K562 (cell line): Measurements from ENCODE around the gene RAE1. TPM values are rescaled to one million over a fixed set of nuclear protein-coding genes. Genes with fewer than 3 reads are reported as not detected.

Experiments used
- ELF4 ChIP-seq: fragments of 450-650 bp; formaldehyde crosslinking; IDR thresholded peaks from 2 replicates; pipeline ENCODE4 v1.4.0; 2022; ENCODE audit warnings: missing genetic modification characterization
- FOXK2 ChIP-seq, 2 experiments: fragments of 450-650 bp; IDR thresholded peaks in 1 of 2; conservative IDR thresholded peaks in 1 of 2; 2 replicates each; pipeline ENCODE4 v1.6.1; 2016; ENCODE audit warnings: low read depth in 2 of 2, mild to moderate bottlenecking in 1 of 2
- GATAD2B ChIP-seq: fragments of 450-650 bp; IDR thresholded peaks from 2 replicates; pipeline ENCODE4 v1.6.1; 2017; ENCODE audit warnings: mild to moderate bottlenecking, borderline replicate concordance
- HDAC1 ChIP-seq, 2 experiments: fragments of 450-650 bp; IDR thresholded peaks; 2 replicates each; pipeline ENCODE4 v1.6.1; 2016 to 2017; ENCODE audit warnings: inconsistent platforms in 1 of 2, mild to moderate bottlenecking in 1 of 2, moderate library complexity in 1 of 2
- NCOA6 ChIP-seq: fragments of 450-650 bp; IDR thresholded peaks from 2 replicates; pipeline ENCODE4 v1.6.1; 2017; ENCODE audit warnings: mild to moderate bottlenecking
- TGIF2 ChIP-seq: sonication (generic); formaldehyde crosslinking; IDR thresholded peaks from 2 replicates; pipeline ENCODE4 v1.8.1; 2022; ENCODE audit warnings: mild to moderate bottlenecking, missing genetic modification reagents, moderate library complexity
- ZFP30 ChIP-seq: fragments of 250-450 bp; sonication (Bioruptor Pico); IDR thresholded peaks from 2 replicates; pipeline ENCODE4 v1.8.0; 2022; ENCODE audit warnings: moderate library complexity, mild to moderate bottlenecking, inconsistent platforms, borderline replicate concordance
- ZNF253 ChIP-seq: fragments of 250-450 bp; sonication (Bioruptor Pico); conservative IDR thresholded peaks from 2 replicates; pipeline ENCODE4 v1.6.1; 2021; ENCODE audit warnings: mild to moderate bottlenecking
- polyA plus RNA-seq, 8 experiments: library from polyadenylated mRNA; depleted of rRNA in 4 of 8; stranded (reverse) in 5 of 8; unstranded in 3 of 8; fragments of >200 nt; fragmentation: Nextera tagmentation in 2 of 8; fragmentation: Illumina TruSeq in 1 of 8; extraction: Ambion mirVana in 2 of 8; extraction: Trizol in 1 of 8; gene quantifications; 2 replicates each; pipeline versions ENCODE4 v1.2.1 to v1.2.3, GENCODE V29; 2011 to 2014; ENCODE audit warnings: inconsistent platforms in 1 of 8, missing spikeins in 1 of 8
- total RNA-seq, 7 experiments: library from RNA; depleted of rRNA in 6 of 7; stranded (reverse); fragments of >200 nt in 6 of 7; fragmentation: Illumina TruSeq in 2 of 7; extraction: Trizol in 2 of 7; gene quantifications; 2 replicates each; pipeline versions ENCODE4 v1.2.1 to v1.2.3, GENCODE V29; 2011 to 2021; ENCODE audit warnings: low replicate concordance in 1 of 7
- TF ChIP-seq, protein P1 (sequence below): fragments of 200-800 bp; sonication (Bioruptor generic); IDR thresholded peaks from 2 replicates; pipeline ENCODE4 v1.6.1; 2016; ENCODE audit warnings: missing genetic modification characterization, missing compliant biosample characterization
- TF ChIP-seq, protein P2 (sequence below): conservative IDR thresholded peaks from 2 replicates; pipeline ENCODE4 v1.6.1; 2011; ENCODE audit warnings: low read depth, mild to moderate bottlenecking, low read length; ENCODE audit not compliant: control insufficient read depth
- TF ChIP-seq, protein P3 (sequence below): sonication (generic); formaldehyde crosslinking; IDR thresholded peaks from 2 replicates; pipeline ENCODE4 v1.8.0; 2022; ENCODE audit warnings: missing genetic modification reagents, mild to moderate bottlenecking, borderline replicate concordance

Gene RAE1
- total and polyA plus RNA-seq, 9 of the 15 experiments (the other 6 are each of a cell fraction or from before 2014, with no cell fraction given): 33.7 to 248 (median 77.7) TPM

GRCh38 chr20:57414867-57415592, 64.0 kb downstream of the RAE1 start (continued):
- TF ChIP-seq, protein P1, sequence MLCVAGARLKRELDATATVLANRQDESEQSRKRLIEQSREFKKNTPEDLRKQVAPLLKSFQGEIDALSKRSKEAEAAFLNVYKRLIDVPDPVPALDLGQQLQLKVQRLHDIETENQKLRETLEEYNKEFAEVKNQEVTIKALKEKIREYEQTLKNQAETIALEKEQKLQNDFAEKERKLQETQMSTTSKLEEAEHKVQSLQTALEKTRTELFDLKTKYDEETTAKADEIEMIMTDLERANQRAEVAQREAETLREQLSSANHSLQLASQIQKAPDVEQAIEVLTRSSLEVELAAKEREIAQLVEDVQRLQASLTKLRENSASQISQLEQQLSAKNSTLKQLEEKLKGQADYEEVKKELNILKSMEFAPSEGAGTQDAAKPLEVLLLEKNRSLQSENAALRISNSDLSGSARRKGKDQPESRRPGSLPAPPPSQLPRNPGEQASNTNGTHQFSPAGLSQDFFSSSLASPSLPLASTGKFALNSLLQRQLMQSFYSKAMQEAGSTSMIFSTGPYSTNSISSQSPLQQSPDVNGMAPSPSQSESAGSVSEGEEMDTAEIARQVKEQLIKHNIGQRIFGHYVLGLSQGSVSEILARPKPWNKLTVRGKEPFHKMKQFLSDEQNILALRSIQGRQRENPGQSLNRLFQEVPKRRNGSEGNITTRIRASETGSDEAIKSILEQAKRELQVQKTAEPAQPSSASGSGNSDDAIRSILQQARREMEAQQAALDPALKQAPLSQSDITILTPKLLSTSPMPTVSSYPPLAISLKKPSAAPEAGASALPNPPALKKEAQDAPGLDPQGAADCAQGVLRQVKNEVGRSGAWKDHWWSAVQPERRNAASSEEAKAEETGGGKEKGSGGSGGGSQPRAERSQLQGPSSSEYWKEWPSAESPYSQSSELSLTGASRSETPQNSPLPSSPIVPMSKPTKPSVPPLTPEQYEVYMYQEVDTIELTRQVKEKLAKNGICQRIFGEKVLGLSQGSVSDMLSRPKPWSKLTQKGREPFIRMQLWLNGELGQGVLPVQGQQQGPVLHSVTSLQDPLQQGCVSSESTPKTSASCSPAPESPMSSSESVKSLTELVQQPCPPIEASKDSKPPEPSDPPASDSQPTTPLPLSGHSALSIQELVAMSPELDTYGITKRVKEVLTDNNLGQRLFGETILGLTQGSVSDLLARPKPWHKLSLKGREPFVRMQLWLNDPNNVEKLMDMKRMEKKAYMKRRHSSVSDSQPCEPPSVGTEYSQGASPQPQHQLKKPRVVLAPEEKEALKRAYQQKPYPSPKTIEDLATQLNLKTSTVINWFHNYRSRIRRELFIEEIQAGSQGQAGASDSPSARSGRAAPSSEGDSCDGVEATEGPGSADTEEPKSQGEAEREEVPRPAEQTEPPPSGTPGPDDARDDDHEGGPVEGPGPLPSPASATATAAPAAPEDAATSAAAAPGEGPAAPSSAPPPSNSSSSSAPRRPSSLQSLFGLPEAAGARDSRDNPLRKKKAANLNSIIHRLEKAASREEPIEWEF (CRISPR knock-in tag): no peak
- TF ChIP-seq GATAD2B (peak; percentile 59; the same call in 1 of the 2 replicates), ELF4 (CRISPR knock-in tag) (no peak), NCOA6 (no peak), TGIF2 (no peak), ZFP30 (no peak), HDAC1 (IDR thresholded peaks at IDR 0.05) (peak; percentile 71 to 81; a peak in 2 of 4 replicates), ZNF253 (CRISPR knock-in tag) (no peak), FOXK2 (conservative IDR thresholded peaks at IDR 0.05 in 1 of 2, IDR thresholded peaks at IDR 0.05 in 1 of 2; ENCODE audit: low read depth in 2 of 2) (peak; percentile 83 to 89)
- TF ChIP-seq, protein P2, sequence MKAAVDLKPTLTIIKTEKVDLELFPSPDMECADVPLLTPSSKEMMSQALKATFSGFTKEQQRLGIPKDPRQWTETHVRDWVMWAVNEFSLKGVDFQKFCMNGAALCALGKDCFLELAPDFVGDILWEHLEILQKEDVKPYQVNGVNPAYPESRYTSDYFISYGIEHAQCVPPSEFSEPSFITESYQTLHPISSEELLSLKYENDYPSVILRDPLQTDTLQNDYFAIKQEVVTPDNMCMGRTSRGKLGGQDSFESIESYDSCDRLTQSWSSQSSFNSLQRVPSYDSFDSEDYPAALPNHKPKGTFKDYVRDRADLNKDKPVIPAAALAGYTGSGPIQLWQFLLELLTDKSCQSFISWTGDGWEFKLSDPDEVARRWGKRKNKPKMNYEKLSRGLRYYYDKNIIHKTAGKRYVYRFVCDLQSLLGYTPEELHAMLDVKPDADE: no peak
- TF ChIP-seq, protein P3, sequence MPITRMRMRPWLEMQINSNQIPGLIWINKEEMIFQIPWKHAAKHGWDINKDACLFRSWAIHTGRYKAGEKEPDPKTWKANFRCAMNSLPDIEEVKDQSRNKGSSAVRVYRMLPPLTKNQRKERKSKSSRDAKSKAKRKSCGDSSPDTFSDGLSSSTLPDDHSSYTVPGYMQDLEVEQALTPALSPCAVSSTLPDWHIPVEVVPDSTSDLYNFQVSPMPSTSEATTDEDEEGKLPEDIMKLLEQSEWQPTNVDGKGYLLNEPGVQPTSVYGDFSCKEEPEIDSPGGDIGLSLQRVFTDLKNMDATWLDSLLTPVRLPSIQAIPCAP: no peak
